Astrocyte of the cerebellum (primary cell): ENCODE measurements around the gene VBP1.
A peak's percentile ranks its signal among the peaks of the same experiment; 100 is the strongest.
"Not testable (repeated sequence)": the region's sequence is repeated elsewhere in the genome, so short reads cannot be mapped to it uniquely, and the experiment has no call there.

Source experiments
- DNase-seq: peaks from one replicate; pipeline ENCODE4 v3.0.0-alpha.2; 2011; ENCODE audit warnings: low read depth
- H3K4me3 ChIP-seq: 2 replicates; pipeline ENCODE4 v1.5.1; 2011; ENCODE audit warnings: mild to moderate bottlenecking, low read depth, low read length, moderate library complexity
- CTCF ChIP-seq: IDR thresholded peaks from 2 replicates; pipeline ENCODE4 v1.5.1; 2012; ENCODE audit warnings: low read length, low read depth, moderate library complexity, mild to moderate bottlenecking; ENCODE audit errors: missing control alignments
- in situ Hi-C: cut with HindIII; loops from 2 replicates; pipeline ENCODE4 v1.10.0; 2017; ENCODE audit warnings: low sequenced_read_pairs

Gene VBP1

DNA sequence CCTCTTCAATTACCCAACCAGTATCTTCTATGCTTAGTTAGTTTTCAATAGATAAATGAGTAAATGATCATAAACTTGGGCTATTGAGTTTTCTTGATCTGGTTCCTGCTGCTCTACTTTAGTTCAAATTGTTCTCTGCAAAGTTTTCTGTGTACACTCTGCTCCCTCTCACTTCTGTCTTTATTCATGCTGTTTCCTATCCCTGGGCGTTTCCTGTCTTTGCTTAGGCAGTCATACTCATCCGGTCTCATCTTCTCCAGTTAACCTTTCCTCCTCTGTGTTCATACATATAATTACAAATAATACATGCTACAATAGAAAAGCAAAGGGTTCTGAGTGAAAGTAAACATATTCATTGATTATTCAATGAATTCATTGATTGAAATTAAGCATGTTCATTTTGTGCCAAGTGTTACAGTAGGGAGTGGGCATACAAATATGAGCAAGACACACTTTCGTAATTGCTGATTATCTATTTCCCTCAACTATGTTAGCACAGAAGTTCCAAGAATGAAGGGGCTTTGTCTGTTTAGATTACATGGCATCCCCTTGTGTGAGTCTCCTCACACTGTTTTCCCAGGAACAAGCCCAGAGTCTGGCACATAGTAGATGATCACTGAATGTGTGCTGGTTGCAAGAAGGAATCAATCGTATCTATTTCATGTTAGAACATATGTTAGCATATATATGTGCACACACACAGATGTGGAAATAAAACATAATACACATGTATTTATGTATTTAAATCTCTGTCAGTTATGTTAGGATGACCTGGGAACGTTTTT, 46.9 kb downstream of the VBP1 start:
- TF ChIP-seq CTCF: no peak
- DNase-seq: no peak
- no peak overlapping the region for H3K4me3 ChIP-seq
- in situ Hi-C loops: no loop called here

- peak; percentile 6 for DNase-seq
- H3K4me3 ChIP-seq: peak within 1 kb of the TSS; percentile 38
- in situ Hi-C loops: no loop called here
- no peak for TF ChIP-seq CTCF
These were observed 47.8 kb downstream of the VBP1 start, which contains the start of gene RAB39B for GRCh38 chrX:155263854-155264628. TSS of gene RAB39B (minus strand) at chrX:155264491. CDS start at chrX:155264288, 203 bp downstream.

- in situ Hi-C loops: no loop called here
- DNase-seq: no peak
- no peak for TF ChIP-seq CTCF
- H3K4me3 ChIP-seq: no peak overlapping the region
These were observed 50.2 kb downstream of the VBP1 start for GRCh38 chrX:155266439-155266838.

- in situ Hi-C loops: not testable (repeated sequence)
These were observed 51.7 kb downstream of the VBP1 start for GRCh38 chrX:155267995-155268394.

GRCh38 chrX:155270969-155271368, 54.7 kb downstream of the VBP1 start:
- in situ Hi-C loops: no loop called here
- no peak overlapping the region for H3K4me3 ChIP-seq
- TF ChIP-seq CTCF: no peak
- DNase-seq: no peak

More at GRCh38 chrX:155267995-155268394, 51.7 kb downstream of the VBP1 start:
- not testable (repeated sequence) for H3K4me3 ChIP-seq, DNase-seq

GRCh38 chrX:155279873-155280272, 63.6 kb downstream of the VBP1 start:
- TF ChIP-seq CTCF: no peak
- no peak overlapping the region for H3K4me3 ChIP-seq

More at GRCh38 chrX:155279873-155280272, 63.6 kb downstream of the VBP1 start:
- no peak for DNase-seq
- in situ Hi-C loops: no loop called here
